ENCODE data around the gene GPR17.

The GPR17 gene

DNA sequence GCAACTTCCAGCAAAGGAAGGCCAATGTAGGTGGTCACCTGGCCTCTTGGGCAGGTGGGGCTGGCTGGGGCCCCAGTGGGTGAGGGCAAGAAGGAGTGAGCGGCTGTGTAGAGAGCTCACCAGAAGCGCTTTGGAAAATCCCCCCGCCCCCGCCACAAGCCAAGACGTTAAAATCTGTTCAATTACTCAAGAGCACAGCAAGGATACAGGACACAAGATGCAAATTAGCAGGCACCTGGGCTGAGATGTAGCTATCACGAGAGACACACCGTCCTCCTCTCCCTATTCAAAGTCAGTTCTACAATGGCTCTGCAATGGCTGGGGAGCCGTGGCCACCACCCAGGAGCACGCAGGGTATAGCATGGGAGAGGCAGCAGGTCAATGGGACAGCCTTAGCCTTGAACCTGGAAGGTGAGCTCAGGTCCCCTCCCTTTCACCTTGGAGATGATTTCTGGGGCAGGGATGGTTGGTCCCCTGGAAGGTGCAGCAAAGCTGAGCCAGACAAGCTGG lies 38.5 kb upstream of the GPR17 start:
- H3K4me3 ChIP-seq (ENCODE audit: low read length), result no peak overlapping the region
- H3K27ac ChIP-seq (ENCODE audit: low read depth, low read length), result no peak overlapping the region
- H3K4me2 ChIP-seq (ENCODE audit: low read length), result no peak overlapping the region
- no peaks in the 10 kb centered on the region for H3K79me2 ChIP-seq (ENCODE audit: control insufficient read depth, low read length)
- peaks cover 24% of the 10 kb centered on the region for H3K4me1 ChIP-seq (ENCODE audit: control insufficient read depth, low read length)
- H3K27me3 ChIP-seq (ENCODE audit: control insufficient read depth, low read length), result no peaks in the 10 kb centered on the region
- no peaks in the 10 kb centered on the region for H3F3A ChIP-seq (ENCODE audit: control insufficient read depth, insufficient read depth)
- H3K36me3 ChIP-seq (ENCODE audit: control insufficient read depth, low read length), result no peaks in the 10 kb centered on the region
- H3K9me3 ChIP-seq (ENCODE audit: control insufficient read depth, insufficient read depth, low read length), result 0 out of 2 replicates have a peak, but pooled peaks cover 3% of the 10 kb centered on the region
- TF ChIP-seq, protein P1, sequence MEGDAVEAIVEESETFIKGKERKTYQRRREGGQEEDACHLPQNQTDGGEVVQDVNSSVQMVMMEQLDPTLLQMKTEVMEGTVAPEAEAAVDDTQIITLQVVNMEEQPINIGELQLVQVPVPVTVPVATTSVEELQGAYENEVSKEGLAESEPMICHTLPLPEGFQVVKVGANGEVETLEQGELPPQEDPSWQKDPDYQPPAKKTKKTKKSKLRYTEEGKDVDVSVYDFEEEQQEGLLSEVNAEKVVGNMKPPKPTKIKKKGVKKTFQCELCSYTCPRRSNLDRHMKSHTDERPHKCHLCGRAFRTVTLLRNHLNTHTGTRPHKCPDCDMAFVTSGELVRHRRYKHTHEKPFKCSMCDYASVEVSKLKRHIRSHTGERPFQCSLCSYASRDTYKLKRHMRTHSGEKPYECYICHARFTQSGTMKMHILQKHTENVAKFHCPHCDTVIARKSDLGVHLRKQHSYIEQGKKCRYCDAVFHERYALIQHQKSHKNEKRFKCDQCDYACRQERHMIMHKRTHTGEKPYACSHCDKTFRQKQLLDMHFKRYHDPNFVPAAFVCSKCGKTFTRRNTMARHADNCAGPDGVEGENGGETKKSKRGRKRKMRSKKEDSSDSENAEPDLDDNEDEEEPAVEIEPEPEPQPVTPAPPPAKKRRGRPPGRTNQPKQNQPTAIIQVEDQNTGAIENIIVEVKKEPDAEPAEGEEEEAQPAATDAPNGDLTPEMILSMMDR (IDR thresholded peaks at IDR 0.05; ENCODE audit: low read depth, low read length, poor library complexity, severe bottlenecking), result no peak
- TF ChIP-seq EZH2phosphoT487 (IDR thresholded peaks at IDR 0.05; ENCODE audit: borderline replicate concordance, low read length), result no peak
- H3K9me2 ChIP-seq (replicated peaks; ENCODE audit: control insufficient read depth, low read length), result no peaks in the 10 kb centered on the region
- no peaks in the 10 kb centered on the region for H4K20me1 ChIP-seq (ENCODE audit: control insufficient read depth, insufficient read depth, low read depth, low read length)

GRCh38 chr2:127608061-127609030 lies 37.6 kb upstream of the GPR17 start:
- H3F3A ChIP-seq (ENCODE audit: control insufficient read depth, insufficient read depth), result no peaks in the 10 kb centered on the region
- H3K36me3 ChIP-seq (ENCODE audit: control insufficient read depth, low read length), result no peaks in the 10 kb centered on the region
- TF ChIP-seq EZH2phosphoT487 (IDR thresholded peaks at IDR 0.05; ENCODE audit: borderline replicate concordance, low read length), result no peak
- TF ChIP-seq, protein P1 (IDR thresholded peaks at IDR 0.05; ENCODE audit: low read depth, low read length, poor library complexity, severe bottlenecking), result no peak
- no peak overlapping the region for H3K27ac ChIP-seq (ENCODE audit: low read depth, low read length)
- no peaks in the 10 kb centered on the region for H3K27me3 ChIP-seq (ENCODE audit: control insufficient read depth, low read length)
- no peaks in the 10 kb centered on the region for H3K9me3 ChIP-seq (ENCODE audit: control insufficient read depth, insufficient read depth, low read length)
- H3K9me2 ChIP-seq (replicated peaks; ENCODE audit: control insufficient read depth, low read length), result no peaks in the 10 kb centered on the region
- H3K4me2 ChIP-seq (ENCODE audit: low read length), result no peak overlapping the region
- H4K20me1 ChIP-seq (ENCODE audit: control insufficient read depth, insufficient read depth, low read depth, low read length), result no peaks in the 10 kb centered on the region
- H3K4me3 ChIP-seq (ENCODE audit: low read length), result no peak overlapping the region
- H3K79me2 ChIP-seq (ENCODE audit: control insufficient read depth, low read length), result no peaks in the 10 kb centered on the region
- H3K4me1 ChIP-seq (ENCODE audit: control insufficient read depth, low read length), result peaks cover 24% of the 10 kb centered on the region

GRCh38 chr2:127609031-127609751 lies 36.8 kb upstream of the GPR17 start:
- H3K9me3 ChIP-seq (ENCODE audit: control insufficient read depth, insufficient read depth, low read length), result no peaks in the 10 kb centered on the region
- H3K27me3 ChIP-seq (ENCODE audit: control insufficient read depth, low read length), result peaks cover 2% of the 10 kb centered on the region; the same call in 1 of the 2 replicates
- TF ChIP-seq, protein P1 (IDR thresholded peaks at IDR 0.05; ENCODE audit: low read depth, low read length, poor library complexity, severe bottlenecking), result no peak
- no peak for TF ChIP-seq EZH2phosphoT487 (IDR thresholded peaks at IDR 0.05; ENCODE audit: borderline replicate concordance, low read length)
- H3F3A ChIP-seq (ENCODE audit: control insufficient read depth, insufficient read depth), result no peaks in the 10 kb centered on the region
- no peaks in the 10 kb centered on the region for H3K79me2 ChIP-seq (ENCODE audit: control insufficient read depth, low read length)
- H3K4me2 ChIP-seq (ENCODE audit: low read length), result no peak overlapping the region
- H3K4me3 ChIP-seq (ENCODE audit: low read length), result no peak overlapping the region
- no peaks in the 10 kb centered on the region for H3K9me2 ChIP-seq (replicated peaks; ENCODE audit: control insufficient read depth, low read length)
- H3K27ac ChIP-seq (ENCODE audit: low read depth, low read length), result no peak overlapping the region
- H4K20me1 ChIP-seq (ENCODE audit: control insufficient read depth, insufficient read depth, low read depth, low read length), result no peaks in the 10 kb centered on the region
- no peaks in the 10 kb centered on the region for H3K36me3 ChIP-seq (ENCODE audit: control insufficient read depth, low read length)
- peaks cover 24% of the 10 kb centered on the region for H3K4me1 ChIP-seq (ENCODE audit: control insufficient read depth, low read length)

All from DOHH2 (cell line).